Measurements from ENCODE around the gene TTYH3.
"Not testable (repeated sequence)": the region's sequence is repeated elsewhere in the genome, so short reads cannot be mapped to it uniquely, and the experiment has no call there.

The TTYH3 gene

DNA sequence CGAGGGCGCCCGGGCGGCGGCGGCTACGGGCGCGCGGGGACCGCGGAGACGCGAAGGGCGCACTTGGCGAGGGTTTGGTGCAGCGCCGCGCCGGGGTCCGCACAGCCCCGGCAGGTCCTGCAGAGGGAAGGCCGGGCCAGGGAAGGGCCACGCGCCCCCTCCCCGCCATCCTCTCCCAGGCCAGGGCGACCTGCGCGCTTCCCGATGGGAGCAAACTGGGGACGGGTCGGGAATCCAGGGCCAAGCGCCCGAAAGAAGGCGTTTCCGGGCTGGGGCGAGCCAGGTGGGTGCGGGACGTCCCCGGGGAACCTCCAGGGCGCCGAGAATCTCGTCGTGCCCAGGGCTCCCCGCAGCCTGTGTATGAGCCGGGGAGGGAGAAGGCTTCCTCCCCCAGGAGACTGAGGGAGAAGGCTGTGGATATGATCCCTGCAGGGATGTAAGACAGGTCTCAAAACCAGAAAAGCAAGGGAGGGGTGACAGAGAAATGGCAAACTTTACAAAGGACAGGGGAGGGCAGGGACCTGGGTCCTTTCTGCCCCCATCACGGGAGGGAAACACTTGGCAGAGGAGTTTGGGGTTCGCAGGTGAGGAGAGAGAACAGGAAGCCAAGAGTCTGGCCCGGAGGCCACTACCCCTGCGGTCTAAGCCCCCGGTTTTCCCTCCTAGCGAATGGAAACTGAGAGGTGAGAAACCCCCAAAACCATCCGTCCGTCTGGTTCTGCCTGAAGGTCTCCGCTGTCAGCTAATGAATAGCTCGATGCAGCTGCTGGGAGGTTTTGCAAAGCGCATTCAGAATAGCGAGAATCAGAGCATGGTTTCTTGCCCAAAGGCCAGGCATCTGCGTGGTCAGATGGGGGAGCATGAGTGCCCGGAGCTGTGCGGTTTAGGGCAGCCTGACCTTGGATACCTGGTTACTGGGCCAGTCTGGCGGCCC is 56.9 kb downstream of the TTYH3 start:
- DNase-seq (ENCODE audit: low spot score): no peak

GRCh38 chr7:2689343-2689847 is 57.6 kb downstream of the TTYH3 start:
- DNase-seq (ENCODE audit: low spot score): no peak

- DNase-seq (ENCODE audit: low spot score): no peak
Observed at GRCh38 chr7:2689951-2690705, 58.3 kb downstream of the TTYH3 start.

- no peak for DNase-seq (ENCODE audit: low spot score)
Observed at GRCh38 chr7:2691011-2691707, 59.4 kb downstream of the TTYH3 start.

- DNase-seq (ENCODE audit: low spot score): not testable (repeated sequence)
Observed at GRCh38 chr7:2691932-2692439, 60.2 kb downstream of the TTYH3 start.

DNA sequence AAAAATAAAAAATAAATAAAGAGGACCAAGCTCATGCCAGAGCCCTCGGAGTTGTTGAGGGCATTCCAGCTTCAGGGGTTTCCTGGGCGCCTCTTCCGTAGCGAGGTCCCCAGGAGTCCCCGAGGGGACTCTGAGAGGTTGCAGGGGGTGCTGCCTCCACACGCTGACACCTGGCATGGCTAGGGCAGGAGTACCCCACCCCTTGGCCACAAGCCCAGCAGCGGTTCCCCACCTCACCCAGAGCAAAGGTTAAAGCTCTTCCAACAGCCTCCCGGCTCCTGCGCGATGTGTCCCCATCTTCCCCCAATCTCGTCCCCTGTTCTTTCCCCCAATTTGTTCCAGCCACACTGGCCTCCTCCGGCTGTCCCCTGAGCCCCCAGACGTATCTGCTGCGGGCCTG is 60.8 kb downstream of the TTYH3 start:
- DNase-seq (ENCODE audit: low spot score): no peak

GRCh38 chr7:2693420-2694121 is 61.8 kb downstream of the TTYH3 start:
- not testable (repeated sequence) for DNase-seq (ENCODE audit: low spot score)

DNA sequence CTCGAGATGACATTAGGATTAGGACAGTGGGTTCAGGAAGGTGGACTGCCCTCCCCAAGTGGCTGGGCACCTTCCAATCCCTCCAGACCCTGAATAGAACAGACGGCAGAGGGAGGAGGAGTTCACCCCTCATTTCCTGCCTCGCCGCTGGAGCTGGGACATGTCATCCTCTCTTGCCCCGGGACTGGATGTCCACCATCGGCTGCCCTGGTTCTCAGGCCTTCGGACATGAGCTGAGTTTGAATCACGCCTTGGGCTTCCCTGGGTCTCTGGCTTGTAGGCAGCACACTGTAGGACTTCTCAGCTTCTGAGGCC is 62.3 kb downstream of the TTYH3 start:
- DNase-seq (ENCODE audit: low spot score): not testable (repeated sequence)

GRCh38 chr7:2698581-2699288 is 66.9 kb downstream of the TTYH3 start:
- no peak for DNase-seq (ENCODE audit: low spot score)

- DNase-seq (ENCODE audit: low spot score): no peak
Observed at GRCh38 chr7:2699289-2699620, 67.5 kb downstream of the TTYH3 start.

DNA sequence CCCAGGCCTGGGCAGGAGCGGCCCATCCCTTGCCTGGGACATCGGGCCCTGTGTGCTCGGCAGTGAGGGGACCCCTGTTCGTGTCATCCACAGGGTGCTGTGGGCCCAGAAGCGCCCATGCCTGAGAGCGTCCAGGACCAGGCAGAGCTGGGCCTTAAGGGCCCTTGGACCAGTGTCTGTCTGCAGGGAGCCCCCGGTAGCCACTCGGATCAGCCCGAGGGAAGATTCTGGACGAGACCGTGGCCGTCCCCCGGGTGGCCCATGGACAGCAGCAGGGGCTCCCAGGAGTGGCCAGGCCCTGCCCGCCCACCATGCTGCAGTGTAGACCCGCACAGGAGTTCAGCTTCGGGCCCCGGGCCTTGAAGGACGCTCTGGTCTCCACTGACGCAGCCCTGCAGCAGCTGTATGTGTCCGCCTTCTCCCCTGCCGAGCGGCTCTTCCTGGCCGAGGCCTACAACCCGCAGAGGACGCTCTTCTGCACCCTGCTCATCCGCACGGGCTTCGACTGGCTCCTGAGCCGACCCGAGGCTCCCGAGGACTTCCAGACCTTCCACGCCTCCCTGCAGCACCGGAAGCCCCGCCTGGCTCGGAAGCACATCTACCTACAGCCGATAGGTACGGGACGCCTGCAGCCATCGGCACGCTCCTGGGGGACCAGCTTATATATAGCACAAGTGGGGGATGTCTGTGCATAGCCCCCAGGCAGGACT is 68.5 kb downstream of the TTYH3 start:
- DNase-seq (ENCODE audit: low spot score): no peak

GRCh38 chr7:2701424-2701823 is 69.6 kb downstream of the TTYH3 start:
- DNase-seq (ENCODE audit: low spot score): no peak

- peak; percentile 93 for DNase-seq (ENCODE audit: low spot score)
Observed at GRCh38 chr7:2701832-2702593, 70.2 kb downstream of the TTYH3 start.

DNA sequence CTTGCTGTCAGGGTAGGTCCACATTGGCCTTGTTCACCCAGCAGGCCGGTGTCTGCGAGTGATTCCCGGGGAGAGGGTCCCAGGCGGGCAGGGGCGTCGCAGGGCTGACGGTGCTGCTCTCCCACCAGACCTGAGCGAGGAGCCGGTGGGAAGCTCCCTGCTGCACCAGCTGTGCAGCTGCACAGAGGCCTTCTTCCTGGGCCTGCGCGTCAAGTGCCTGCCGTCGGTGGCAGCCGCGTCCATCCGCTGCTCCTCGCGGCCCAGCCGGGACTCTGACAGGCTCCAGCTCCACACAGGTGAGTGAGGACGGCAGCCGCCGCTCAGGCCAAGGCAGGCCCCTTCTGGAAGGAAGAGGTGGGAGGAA is 70.8 kb downstream of the TTYH3 start:
- DNase-seq (ENCODE audit: low spot score): no peak

DNA sequence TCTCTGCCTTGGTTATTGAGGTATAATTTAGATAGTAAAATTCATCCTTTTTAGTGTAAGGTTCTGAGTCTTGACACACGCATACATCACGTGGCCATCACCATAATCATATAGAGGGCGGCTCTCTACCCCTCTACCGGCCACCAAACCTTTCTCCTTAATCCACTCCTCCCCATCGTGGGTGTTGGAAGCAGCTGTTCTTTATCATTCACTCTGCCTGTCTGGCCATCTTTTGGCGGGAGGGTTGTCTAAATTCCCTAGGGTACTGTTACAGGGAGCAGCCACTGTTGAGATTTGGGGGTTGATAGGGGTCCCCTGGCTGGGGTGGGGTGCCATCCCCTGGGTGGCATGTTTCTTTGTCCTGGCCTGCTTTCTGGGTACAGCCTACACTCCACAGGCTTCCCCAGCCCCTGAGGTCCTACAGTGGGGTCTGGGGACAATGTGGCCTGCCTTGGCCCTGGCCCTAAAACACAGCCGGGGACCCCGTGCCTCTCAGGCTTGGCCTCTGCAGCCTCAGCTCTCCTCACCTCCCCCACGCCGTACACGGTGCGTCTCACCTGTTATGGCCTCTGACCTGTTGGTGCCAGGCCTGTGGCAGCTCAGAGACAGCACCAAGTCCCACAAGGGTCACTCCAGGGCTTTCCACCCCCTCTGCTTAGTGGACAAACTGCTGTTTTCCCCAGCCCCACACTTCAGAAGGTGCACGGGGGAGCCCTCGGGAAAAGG is 73.7 kb downstream of the TTYH3 start:
- DNase-seq (ENCODE audit: low spot score): no peak

DNA sequence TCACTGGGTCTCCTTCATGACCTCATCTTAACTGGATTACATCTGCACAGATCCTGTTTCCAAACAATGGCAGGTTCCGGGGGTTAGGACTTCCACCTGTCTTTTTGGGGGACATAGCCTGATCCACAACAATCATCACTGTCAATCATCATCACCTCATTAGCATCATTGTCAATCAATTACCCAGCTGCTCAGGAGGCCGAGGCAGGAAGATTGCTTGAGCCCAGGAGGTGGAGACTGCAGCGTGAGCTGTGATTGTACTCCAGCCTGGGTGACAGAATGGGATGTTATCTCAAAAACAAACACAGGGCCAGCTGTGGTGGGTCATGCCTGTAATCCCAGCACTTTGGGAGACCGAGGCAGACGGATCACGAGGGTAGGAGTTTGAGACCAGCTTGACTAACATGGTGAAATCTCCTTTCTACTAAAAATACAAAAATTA is 74.9 kb downstream of the TTYH3 start:
- DNase-seq (ENCODE audit: low spot score): no peak

DNA sequence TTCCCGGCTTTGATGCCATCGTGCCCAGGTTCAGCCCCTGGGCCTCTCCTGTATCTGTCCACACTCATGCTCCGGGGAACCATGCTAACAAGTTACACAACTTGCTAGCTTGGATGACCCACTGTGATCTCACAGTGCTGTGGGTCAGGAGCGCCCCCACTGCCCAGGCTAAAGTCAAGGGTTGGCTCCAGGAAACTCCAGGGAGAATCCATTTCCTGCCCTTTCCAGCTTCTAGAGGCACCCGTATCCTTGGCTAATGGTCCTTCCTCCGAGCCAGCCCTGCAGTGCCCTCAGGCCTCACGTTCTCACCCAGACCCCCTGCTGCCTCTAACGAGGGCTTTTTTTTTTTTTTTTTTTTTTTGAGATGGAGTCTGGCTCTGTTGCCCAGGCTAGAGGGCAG is 75.7 kb downstream of the TTYH3 start:
- no peak for DNase-seq (ENCODE audit: low spot score)

- DNase-seq (ENCODE audit: low spot score): no peak
Observed at GRCh38 chr7:2708041-2708440, 76.3 kb downstream of the TTYH3 start.
